HEK293 (cell line): Measurements from ENCODE around the gene ACTN3.
A peak's percentile ranks its signal among the peaks of the same experiment; 100 is the strongest.

Experiments
- CTCF ChIA-PET: fragments of 350-600 bp; formaldehyde crosslinking; extraction: SDS; loops from one replicate; lab custom pipeline; 2021; ENCODE audit warnings: antibody characterized with exemption; lab: Yijun Ruan, JAX
- POLR2A ChIA-PET: fragments of 300-600 bp; formaldehyde crosslinking; extraction: SDS; loops from one replicate; lab custom pipeline; 2020; ENCODE audit warnings: antibody characterized with exemption, inconsistent platforms; lab: Yijun Ruan, JAX
- H3K27ac ChIP-seq: fragments of 200-500 bp; sonication (Bioruptor generic); 2 replicates; pipeline ENCODE4 v1.5.1; 2014; ENCODE audit warnings: low read depth, low read length, control low read depth, inconsistent platforms; ENCODE audit errors: extremely low read depth
- H3K36me3 ChIP-seq, 2 experiments: fragments of 200-500 bp in 1 of 2; sonication (Bioruptor generic) in 1 of 2; 1 replicate in 1 of 2; 2 replicates in 1 of 2; pipeline ENCODE4 v1.5.1; 2014 to 2017; ENCODE audit warnings: inconsistent platforms in 2 of 2, low read length in 2 of 2; ENCODE audit not compliant: control insufficient read depth in 2 of 2, insufficient read depth in 1 of 2
- H3K4me1 ChIP-seq: fragments of 200-500 bp; sonication (Bioruptor generic); 2 replicates; pipeline ENCODE4 v1.5.1; 2014; ENCODE audit warnings: mild to moderate bottlenecking, low read length, inconsistent platforms; ENCODE audit not compliant: control insufficient read depth, insufficient read depth
- H3K4me3 ChIP-seq: 2 replicates; pipeline ENCODE4 v1.5.1; 2011; ENCODE audit warnings: low read depth, mild to moderate bottlenecking, control low read depth, low read length, moderate library complexity
- H3K9me3 ChIP-seq: fragments of 200-500 bp; sonication (Bioruptor generic); 2 replicates; pipeline ENCODE4 v1.5.1; 2014; ENCODE audit warnings: low read depth, low read length, inconsistent platforms; ENCODE audit not compliant: control insufficient read depth, insufficient read depth
- GFI1B ChIP-seq: fragments of 450-650 bp; formaldehyde crosslinking; IDR thresholded peaks from 2 replicates; pipeline ENCODE4 v1.5.1; 2016; ENCODE audit warnings: missing biosample characterization, missing genetic modification characterization
- HOXD13 ChIP-seq: sonication (generic); formaldehyde crosslinking; IDR thresholded peaks from 2 replicates; pipeline ENCODE4 v1.8.0; 2022; ENCODE audit warnings: missing genetic modification reagents, borderline replicate concordance
- KLF1 ChIP-seq: fragments of 450-650 bp; formaldehyde crosslinking; IDR thresholded peaks from 2 replicates; pipeline ENCODE4 v1.5.1; 2016; ENCODE audit warnings: missing biosample characterization, missing genetic modification characterization
- MZF1 ChIP-seq: fragments of 450-650 bp; formaldehyde crosslinking; IDR thresholded peaks from 2 replicates; pipeline ENCODE4 v1.5.1; 2017; ENCODE audit warnings: missing biosample characterization, missing genetic modification characterization, borderline replicate concordance
- PBX3 ChIP-seq: sonication (generic); formaldehyde crosslinking; IDR thresholded peaks from 2 replicates; pipeline ENCODE4 v1.8.1; 2022; ENCODE audit warnings: mild to moderate bottlenecking, moderate library complexity, missing genetic modification reagents
- SP2 ChIP-seq: fragments of 450-650 bp; formaldehyde crosslinking; IDR thresholded peaks from 2 replicates; pipeline ENCODE4 v1.5.1; 2016; ENCODE audit warnings: missing biosample characterization, missing genetic modification characterization
- WT1 ChIP-seq: fragments of 450-650 bp; formaldehyde crosslinking; IDR thresholded peaks from 2 replicates; pipeline ENCODE4 v1.5.1; 2016; ENCODE audit warnings: missing biosample characterization, missing genetic modification characterization
- ZBTB8A ChIP-seq: fragments of 450-650 bp; formaldehyde crosslinking; IDR thresholded peaks from 2 replicates; pipeline ENCODE4 v1.5.1; 2016; ENCODE audit warnings: missing biosample characterization, missing genetic modification characterization
- ZNF138 ChIP-seq: fragments of 450-650 bp; formaldehyde crosslinking; IDR thresholded peaks from 2 replicates; pipeline ENCODE4 v1.5.1; 2016; ENCODE audit warnings: missing biosample characterization, missing genetic modification characterization, borderline replicate concordance
- ZNF140 ChIP-seq: fragments of 450-650 bp; formaldehyde crosslinking; IDR thresholded peaks from 2 replicates; pipeline ENCODE4 v1.5.1; 2016; ENCODE audit warnings: missing biosample characterization, missing genetic modification characterization
- ZNF155 ChIP-seq: fragments of 450-650 bp; formaldehyde crosslinking; IDR thresholded peaks from 2 replicates; pipeline ENCODE4 v1.5.1; 2016; ENCODE audit warnings: missing biosample characterization, missing genetic modification characterization
- ZNF202 ChIP-seq: fragments of 450-650 bp; formaldehyde crosslinking; IDR thresholded peaks from 2 replicates; pipeline ENCODE4 v1.5.1; 2016; ENCODE audit warnings: missing biosample characterization, missing genetic modification characterization, borderline replicate concordance
- ZNF223 ChIP-seq: fragments of 450-650 bp; formaldehyde crosslinking; IDR thresholded peaks from 2 replicates; pipeline ENCODE4 v1.5.1; 2016; ENCODE audit warnings: missing biosample characterization, missing genetic modification characterization
- ZNF324 ChIP-seq: fragments of 450-650 bp; formaldehyde crosslinking; IDR thresholded peaks from 2 replicates; pipeline ENCODE4 v1.5.1; 2016; ENCODE audit warnings: missing biosample characterization, missing genetic modification characterization
- ZNF350 ChIP-seq: fragments of 450-650 bp; formaldehyde crosslinking; IDR thresholded peaks from 2 replicates; pipeline ENCODE4 v1.5.0; 2017; ENCODE audit warnings: missing biosample characterization, mild to moderate bottlenecking, missing genetic modification characterization
- ZNF391 ChIP-seq: fragments of 450-650 bp; formaldehyde crosslinking; IDR thresholded peaks from 2 replicates; pipeline ENCODE4 v1.5.1; 2016; ENCODE audit warnings: low read depth, missing biosample characterization, missing genetic modification characterization, borderline replicate concordance
- ZNF501 ChIP-seq: fragments of 450-650 bp; formaldehyde crosslinking; IDR thresholded peaks from 2 replicates; pipeline ENCODE4 v1.5.1; 2016; ENCODE audit warnings: missing biosample characterization, missing genetic modification characterization
- ZNF513 ChIP-seq: fragments of 450-650 bp; IDR thresholded peaks from 2 replicates; pipeline ENCODE4 v1.5.1; 2018; ENCODE audit warnings: missing biosample characterization, missing genetic modification characterization
- ZNF548 ChIP-seq: fragments of 450-650 bp; formaldehyde crosslinking; IDR thresholded peaks from 2 replicates; pipeline ENCODE4 v1.5.1; 2016; ENCODE audit warnings: missing biosample characterization, missing genetic modification characterization
- ZNF555 ChIP-seq: fragments of 450-650 bp; formaldehyde crosslinking; conservative IDR thresholded peaks from 2 replicates; pipeline ENCODE4 v1.5.1; 2017; ENCODE audit warnings: missing biosample characterization, mild to moderate bottlenecking, missing genetic modification characterization, inconsistent platforms
- ZNF561 ChIP-seq: fragments of 450-650 bp; IDR thresholded peaks from 2 replicates; pipeline ENCODE4 v1.5.1; 2018; ENCODE audit warnings: missing biosample characterization, missing genetic modification characterization, borderline replicate concordance
- ZNF571 ChIP-seq: fragments of 450-650 bp; formaldehyde crosslinking; IDR thresholded peaks from 2 replicates; pipeline ENCODE4 v1.5.0; 2017; ENCODE audit warnings: missing biosample characterization, missing genetic modification characterization
- ZNF596 ChIP-seq: fragments of 450-650 bp; IDR thresholded peaks from 2 replicates; pipeline ENCODE4 v1.5.0; 2018; ENCODE audit warnings: missing biosample characterization, mild to moderate bottlenecking, missing genetic modification characterization, moderate library complexity
- ZNF660 ChIP-seq: fragments of 450-650 bp; IDR thresholded peaks from 2 replicates; pipeline ENCODE4 v1.5.1; 2018; ENCODE audit warnings: missing biosample characterization, mild to moderate bottlenecking, missing genetic modification characterization
- ZNF692 ChIP-seq: fragments of 450-650 bp; formaldehyde crosslinking; IDR thresholded peaks from 2 replicates; pipeline ENCODE4 v1.5.1; 2016; ENCODE audit warnings: missing biosample characterization, missing genetic modification characterization
- ZNF837 ChIP-seq: fragments of 450-650 bp; formaldehyde crosslinking; IDR thresholded peaks from 2 replicates; pipeline ENCODE4 v1.5.1; 2016; ENCODE audit warnings: missing biosample characterization, missing genetic modification characterization
- ZSCAN16 ChIP-seq: fragments of 450-650 bp; formaldehyde crosslinking; IDR thresholded peaks from 2 replicates; pipeline ENCODE4 v1.5.1; 2016; ENCODE audit warnings: missing biosample characterization, missing genetic modification characterization
- TF ChIP-seq, protein P1 (sequence below): fragments of 450-650 bp; formaldehyde crosslinking; IDR thresholded peaks from 2 replicates; pipeline ENCODE4 v1.5.1; 2016; ENCODE audit warnings: missing biosample characterization, missing genetic modification characterization, borderline replicate concordance

The ACTN3 gene

DNA sequence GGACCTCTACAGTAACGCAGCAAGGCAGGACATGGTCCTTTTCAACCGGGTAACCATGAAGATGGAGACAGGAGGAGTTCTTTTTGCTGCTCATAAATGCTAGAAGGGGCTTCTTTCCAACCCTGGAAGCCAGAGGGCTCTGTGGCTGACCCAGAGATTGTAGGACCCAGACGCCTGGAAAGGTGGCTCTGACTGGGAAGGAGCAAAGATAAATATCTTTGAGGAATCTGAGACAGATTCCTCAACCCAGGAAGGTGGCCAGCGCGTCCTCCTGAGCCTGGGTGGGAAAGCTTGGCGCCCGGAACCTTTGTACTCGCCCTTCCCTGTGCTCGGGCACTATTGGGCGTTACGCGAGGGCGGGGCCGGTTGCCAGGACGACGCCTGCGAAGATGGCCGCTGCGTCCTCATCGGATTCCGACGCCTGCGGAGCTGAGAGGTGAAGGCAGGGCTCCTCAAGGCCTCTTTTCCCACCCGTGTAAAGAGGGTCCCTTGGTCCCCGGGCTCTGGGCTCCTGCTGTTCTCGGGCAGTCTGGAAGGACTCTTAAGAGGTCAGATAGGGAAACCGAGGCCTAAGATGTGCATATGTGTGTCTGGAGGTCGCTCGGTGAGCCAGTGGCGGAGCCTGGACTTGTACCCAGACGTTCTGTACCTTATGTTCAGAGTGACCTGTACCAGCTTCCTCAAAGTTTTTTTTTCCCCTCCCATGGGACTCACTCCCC lies 36.3 kb upstream of the ACTN3 start, which contains the start of gene BBS1:
BBS1 (plus strand) TSS at position 365 of the 719 bp plus-strand sequence; CDS start at position 390, 25 bp downstream.
- Histone ChIP-seq H3K9me3 (no peaks in the 10 kb centered on the region), H3K4me1 (no peaks in the 10 kb centered on the region), H3K36me3 (peaks cover 0 to 38% of the 10 kb centered on the region in 2 experiments; a peak in 2 of 3 replicates), H3K4me3 (peak within 1 kb of the TSS; percentile 90), H3K27ac (no peak within 1 kb of the TSS)
- CTCF ChIA-PET, result interaction anchor here (0.6 to 1.2 kb wide), 3 partner anchors 26 to 263 kb away, joined by 3 read pairs; no protein-coding TSS in a partner anchor
- POLR2A ChIA-PET, result interaction anchor here (0.8 to 1.6 kb wide), 6 partner anchors 17 to 127 kb away, joined by 3 to 10 read pairs (median 6); partner anchors contain the start of genes DPP3, PELI3, RBM4 and ZDHHC24
- TF ChIP-seq PBX3, result no peak
- TF ChIP-seq ZNF660 (tag by site-specific recombination), result peak; percentile 89
- no peak for TF ChIP-seq ZNF138 (tag by site-specific recombination)
- TF ChIP-seq ZNF596 (tag by site-specific recombination), result no peak
- no peak for TF ChIP-seq GFI1B (tag by site-specific recombination)
- TF ChIP-seq ZNF561, result peak; percentile 55; the same call in 1 of the 2 replicates
- TF ChIP-seq ZNF571 (tag by site-specific recombination), result no peak
- TF ChIP-seq ZSCAN16 (tag by site-specific recombination), result no peak
- no peak for TF ChIP-seq ZNF140 (tag by site-specific recombination)
- no peak for TF ChIP-seq ZNF350 (tag by site-specific recombination)
- TF ChIP-seq, protein P1, sequence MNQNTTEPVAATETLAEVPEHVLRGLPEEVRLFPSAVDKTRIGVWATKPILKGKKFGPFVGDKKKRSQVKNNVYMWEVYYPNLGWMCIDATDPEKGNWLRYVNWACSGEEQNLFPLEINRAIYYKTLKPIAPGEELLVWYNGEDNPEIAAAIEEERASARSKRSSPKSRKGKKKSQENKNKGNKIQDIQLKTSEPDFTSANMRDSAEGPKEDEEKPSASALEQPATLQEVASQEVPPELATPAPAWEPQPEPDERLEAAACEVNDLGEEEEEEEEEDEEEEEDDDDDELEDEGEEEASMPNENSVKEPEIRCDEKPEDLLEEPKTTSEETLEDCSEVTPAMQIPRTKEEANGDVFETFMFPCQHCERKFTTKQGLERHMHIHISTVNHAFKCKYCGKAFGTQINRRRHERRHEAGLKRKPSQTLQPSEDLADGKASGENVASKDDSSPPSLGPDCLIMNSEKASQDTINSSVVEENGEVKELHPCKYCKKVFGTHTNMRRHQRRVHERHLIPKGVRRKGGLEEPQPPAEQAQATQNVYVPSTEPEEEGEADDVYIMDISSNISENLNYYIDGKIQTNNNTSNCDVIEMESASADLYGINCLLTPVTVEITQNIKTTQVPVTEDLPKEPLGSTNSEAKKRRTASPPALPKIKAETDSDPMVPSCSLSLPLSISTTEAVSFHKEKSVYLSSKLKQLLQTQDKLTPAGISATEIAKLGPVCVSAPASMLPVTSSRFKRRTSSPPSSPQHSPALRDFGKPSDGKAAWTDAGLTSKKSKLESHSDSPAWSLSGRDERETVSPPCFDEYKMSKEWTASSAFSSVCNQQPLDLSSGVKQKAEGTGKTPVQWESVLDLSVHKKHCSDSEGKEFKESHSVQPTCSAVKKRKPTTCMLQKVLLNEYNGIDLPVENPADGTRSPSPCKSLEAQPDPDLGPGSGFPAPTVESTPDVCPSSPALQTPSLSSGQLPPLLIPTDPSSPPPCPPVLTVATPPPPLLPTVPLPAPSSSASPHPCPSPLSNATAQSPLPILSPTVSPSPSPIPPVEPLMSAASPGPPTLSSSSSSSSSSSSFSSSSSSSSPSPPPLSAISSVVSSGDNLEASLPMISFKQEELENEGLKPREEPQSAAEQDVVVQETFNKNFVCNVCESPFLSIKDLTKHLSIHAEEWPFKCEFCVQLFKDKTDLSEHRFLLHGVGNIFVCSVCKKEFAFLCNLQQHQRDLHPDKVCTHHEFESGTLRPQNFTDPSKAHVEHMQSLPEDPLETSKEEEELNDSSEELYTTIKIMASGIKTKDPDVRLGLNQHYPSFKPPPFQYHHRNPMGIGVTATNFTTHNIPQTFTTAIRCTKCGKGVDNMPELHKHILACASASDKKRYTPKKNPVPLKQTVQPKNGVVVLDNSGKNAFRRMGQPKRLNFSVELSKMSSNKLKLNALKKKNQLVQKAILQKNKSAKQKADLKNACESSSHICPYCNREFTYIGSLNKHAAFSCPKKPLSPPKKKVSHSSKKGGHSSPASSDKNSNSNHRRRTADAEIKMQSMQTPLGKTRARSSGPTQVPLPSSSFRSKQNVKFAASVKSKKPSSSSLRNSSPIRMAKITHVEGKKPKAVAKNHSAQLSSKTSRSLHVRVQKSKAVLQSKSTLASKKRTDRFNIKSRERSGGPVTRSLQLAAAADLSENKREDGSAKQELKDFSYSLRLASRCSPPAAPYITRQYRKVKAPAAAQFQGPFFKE (tag by site-specific recombination), result no peak
- peak; percentile 69 for TF ChIP-seq ZBTB8A (tag by site-specific recombination)
- TF ChIP-seq ZNF501, result peak; percentile 65; the same call in 1 of the 2 replicates
- TF ChIP-seq ZNF837, result no peak
- no peak for TF ChIP-seq ZNF202
- no peak for TF ChIP-seq ZNF513 (tag by site-specific recombination)
- no peak for TF ChIP-seq ZNF548
- no peak for TF ChIP-seq HOXD13 (CRISPR knock-in tag)
- 0 out of 2 replicates have a peak, but pooled peaks have one; percentile 78 for TF ChIP-seq ZNF391 (tag by site-specific recombination)
- no peak for TF ChIP-seq WT1 (tag by site-specific recombination)
- TF ChIP-seq ZNF324, result peak; percentile 75; the same call in 1 of the 2 replicates
- TF ChIP-seq KLF1 (tag by site-specific recombination), result peak; percentile 74
- TF ChIP-seq SP2 (tag by site-specific recombination), result peak; percentile 76
- TF ChIP-seq MZF1 (tag by site-specific recombination), result no peak
- peak; percentile 60; the same call in 1 of the 2 replicates for TF ChIP-seq ZNF692 (tag by site-specific recombination)
- no peak for TF ChIP-seq ZNF555 (tag by site-specific recombination)
- TF ChIP-seq ZNF155 (tag by site-specific recombination), result no peak
- TF ChIP-seq ZNF223 (tag by site-specific recombination), result no peak
